Putamen (tissue), 1 donor: ENCODE data around the gene MAPK12.

Source experiments
- DNase-seq: peaks from one replicate; pipeline ENCODE4 v3.0.0-alpha.2; 2016; ENCODE audit warnings: low spot score

Gene MAPK12

DNA sequence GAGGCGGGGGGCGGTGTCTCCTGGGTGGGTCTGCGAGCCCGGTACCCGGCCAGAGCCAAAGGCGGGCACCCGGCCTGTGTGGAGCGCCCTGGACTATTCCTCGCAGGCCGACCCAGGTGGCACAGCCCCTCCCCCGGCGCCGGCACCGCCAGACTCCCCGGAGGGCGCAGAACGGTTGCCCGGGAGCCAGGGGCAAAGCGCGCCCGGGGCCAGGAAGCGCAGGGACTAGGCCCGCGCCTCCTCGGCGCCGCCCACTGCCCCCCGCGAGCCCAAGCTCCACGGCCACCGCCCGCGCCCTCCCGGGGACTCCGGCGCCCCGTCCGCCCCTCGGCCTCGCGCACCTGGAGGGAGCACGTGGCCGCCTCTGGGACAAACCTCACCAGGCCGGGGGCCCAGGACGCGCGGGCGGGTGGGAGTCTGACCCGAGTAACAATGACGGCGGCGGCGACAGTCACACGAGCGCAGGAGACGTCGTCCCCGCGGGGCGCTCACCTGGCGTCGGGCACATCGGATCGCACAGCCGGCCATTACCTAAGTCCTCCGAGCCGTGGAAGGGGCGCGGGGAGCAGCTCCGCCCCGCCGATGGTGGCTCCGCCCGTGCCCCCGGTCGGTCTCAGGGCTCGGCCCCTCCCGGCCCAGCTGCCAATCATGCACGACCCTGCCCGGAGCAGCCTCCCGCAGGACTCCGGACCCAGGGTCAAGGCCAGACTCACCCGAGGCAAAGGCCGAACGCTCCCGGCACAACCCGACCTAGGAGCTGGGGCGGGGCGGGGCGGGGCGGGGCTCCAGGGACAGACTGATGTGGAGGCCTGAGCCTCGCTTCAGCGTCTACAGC is 38.5 kb upstream of the MAPK12 start:
- DNase-seq = no peak

DNA sequence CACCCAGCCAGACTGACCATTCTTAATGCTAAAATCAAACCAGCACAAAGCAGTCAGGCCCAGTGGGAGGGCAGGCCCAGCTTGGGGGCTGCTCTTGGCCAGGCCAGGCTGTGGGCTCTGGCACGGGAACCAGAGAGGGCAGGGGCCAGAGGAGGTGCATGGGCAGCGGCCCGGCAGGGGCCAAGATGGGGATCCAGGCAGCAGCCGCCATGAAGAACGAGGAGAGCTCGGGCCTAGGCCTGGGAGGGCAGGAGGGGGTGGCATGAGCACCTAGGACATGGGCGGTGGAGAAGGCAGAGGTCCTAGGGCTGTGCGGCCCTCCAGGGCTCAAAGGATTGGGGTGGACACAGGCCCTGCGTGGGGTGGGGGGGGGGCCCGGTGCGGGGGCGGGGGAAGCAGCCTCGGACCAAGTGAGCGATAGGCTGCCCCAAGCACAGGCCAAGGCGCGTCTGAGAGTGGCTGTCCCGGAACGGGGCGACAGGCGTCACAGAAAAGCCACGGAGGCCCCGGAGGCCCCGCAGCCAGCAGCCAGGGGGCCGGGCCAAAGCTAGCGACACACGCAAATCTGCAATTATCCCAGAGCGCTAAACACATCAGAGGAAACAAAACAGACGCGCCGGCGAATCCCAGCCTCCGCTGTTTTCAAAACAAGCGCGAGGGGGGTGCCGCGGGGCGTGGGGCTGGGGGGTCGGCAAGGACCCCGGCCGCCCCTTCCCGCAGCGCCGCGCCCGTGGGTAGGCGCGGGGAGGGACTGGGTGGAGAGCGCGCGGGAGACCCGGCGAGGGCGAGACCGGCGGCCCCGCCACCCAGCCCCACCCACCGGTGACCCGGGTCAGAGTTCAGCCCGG is 37.7 kb upstream of the MAPK12 start:
- no peak for DNase-seq

DNA sequence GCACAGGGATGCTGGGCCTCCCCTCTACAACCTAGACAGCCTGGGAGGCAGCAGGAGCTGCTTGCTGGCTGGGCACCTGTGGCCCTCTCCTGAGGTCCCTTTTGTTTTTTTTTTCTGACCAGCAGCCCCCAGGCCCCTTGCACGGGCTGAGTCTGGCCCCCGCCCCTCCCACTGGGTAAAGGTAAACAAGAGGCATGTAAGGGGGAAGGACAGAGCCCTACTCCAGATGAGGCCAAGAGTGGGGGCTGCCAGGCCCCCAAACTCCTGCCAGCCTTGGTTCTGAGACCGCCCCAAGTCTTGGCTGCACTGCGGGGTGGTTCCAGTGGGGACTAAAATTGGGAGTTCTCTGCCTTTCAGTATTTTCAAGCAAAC is 36.8 kb upstream of the MAPK12 start:
- no peak for DNase-seq

DNA sequence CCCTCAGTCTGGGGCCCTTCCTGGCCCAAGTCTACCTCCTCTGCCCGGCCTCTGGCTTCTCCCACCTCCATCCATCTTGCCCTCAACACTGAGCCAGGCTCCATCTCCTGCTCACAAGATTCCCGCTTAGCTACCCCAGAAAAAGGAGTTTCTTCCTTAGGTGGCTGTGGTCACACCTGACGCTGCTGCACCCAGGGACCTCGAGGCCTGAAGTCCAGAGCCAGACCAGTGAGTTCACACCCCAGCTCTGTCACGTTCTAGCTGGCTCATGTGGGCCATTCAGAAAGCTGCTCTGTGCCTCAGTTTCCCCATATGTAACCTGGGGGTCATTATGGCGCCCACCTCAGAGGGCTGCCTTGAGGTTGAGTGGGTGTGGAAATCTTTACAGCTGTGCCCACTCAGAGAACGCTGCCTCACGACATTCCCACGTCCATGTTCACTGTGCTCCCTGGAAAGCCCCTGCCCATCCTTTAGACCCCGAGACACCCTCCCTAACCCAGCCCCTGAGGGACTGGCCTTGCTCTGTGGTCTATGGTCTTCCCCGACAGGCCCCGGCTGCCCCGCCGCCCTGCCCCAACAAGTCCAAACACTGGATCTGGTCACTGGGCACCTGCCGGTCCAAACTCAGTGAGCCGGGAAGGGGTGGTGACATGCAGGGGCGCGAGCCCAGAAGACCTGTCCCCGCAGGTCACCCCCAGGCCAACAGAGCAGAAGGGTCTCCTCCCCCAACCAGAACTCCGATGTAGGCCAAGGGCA is 36.2 kb upstream of the MAPK12 start:
- DNase-seq = no peak

DNA sequence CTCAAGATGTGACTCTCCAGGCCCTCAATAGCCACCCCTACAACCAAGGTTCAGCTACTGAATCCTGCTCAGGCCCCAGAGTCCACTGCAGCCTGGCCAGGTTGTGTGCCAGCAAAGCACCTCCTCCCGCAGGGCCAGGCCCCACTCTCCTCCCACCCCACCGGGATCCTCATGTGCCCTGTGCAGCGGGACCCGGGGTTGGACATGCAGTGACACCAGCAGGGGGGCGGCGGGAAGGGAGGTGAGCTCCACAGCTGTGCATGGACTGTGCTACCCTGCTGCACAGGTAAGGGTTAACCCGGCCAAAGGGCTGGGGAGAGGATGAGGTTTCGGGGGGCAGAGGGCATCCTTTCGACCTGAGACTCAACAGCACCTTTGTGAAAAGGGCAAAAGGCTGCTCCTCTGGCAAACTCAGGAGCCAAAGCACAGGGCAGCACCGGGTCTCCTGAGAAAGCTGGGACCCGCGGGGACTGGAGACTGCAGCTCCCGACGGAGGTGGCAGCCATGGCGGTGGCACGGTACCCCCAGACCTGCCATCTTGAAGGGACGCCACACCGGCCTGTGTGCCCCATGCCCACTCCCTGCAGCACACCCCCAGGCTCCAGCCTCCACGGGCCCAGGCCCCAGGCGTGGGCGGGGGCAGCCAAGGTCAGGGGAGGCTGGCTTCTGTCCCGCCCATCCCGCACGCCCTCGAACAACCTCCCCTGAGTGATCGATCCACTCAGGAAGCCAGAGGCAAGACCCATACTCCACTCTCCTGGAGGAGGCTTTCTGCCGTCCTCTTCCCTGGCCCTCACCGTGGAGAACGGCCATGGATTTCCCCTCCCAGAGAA is 35.4 kb upstream of the MAPK12 start:
- no peak for DNase-seq

DNA sequence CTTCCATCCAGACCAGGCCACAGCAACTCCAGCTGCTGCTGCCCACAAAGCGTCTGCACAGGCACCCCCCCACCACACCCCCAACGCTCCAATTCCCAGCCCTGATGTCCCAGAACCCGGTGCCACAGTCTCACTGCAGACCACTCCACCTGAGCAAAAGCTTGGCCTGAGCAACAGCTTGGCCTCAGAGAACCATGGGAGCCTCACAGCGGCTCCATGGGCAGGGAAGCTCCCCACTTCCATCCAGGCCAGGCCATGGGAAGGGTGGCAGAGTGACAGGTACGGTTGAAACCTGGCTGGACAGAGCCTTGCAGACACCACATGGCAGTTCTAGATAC is 32.8 kb upstream of the MAPK12 start:
- no peak for DNase-seq

DNA sequence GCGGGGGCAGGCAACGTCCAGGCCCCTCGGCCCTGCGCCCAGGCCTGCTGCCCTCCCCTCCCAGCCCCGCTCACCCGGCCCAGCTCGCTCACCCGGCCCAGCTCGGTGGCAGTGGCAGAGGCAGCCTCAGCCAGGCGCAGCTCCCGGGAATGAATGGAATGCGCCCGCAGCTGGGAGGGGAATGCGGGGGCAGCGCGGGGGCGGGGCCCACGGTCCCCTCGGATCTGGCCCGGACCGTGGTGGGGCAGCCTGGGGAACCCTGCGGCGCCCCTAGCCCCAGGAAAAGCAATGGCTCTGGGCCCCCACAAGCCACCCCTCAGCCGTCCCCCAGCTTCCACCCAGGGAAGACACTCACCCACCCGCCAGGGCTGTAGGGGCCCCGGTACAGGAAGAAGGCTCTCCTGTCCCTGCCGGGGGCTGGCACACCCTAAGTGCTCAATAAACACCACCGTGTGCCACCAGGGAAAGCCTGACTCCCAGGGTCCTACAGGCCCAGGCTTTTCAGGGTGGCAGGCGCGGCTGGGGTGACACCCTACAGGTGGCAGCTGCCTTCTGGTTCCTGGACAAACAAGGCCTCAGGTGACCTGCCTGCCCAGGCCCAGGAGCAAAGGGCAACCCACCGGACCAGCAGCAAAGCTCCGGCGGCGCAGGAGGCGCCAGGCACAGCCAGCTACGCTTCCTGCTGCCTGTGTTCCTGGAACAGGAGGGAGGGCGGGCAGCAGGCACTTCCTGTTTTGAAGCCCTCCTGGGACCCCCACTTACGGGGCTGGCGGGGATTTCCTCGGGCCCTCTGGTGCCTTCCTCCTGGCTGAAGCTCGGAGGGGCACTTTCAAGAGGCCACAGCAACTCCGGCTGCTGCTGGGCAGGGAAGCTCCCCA is 32.2 kb upstream of the MAPK12 start:
- no peak for DNase-seq

DNA sequence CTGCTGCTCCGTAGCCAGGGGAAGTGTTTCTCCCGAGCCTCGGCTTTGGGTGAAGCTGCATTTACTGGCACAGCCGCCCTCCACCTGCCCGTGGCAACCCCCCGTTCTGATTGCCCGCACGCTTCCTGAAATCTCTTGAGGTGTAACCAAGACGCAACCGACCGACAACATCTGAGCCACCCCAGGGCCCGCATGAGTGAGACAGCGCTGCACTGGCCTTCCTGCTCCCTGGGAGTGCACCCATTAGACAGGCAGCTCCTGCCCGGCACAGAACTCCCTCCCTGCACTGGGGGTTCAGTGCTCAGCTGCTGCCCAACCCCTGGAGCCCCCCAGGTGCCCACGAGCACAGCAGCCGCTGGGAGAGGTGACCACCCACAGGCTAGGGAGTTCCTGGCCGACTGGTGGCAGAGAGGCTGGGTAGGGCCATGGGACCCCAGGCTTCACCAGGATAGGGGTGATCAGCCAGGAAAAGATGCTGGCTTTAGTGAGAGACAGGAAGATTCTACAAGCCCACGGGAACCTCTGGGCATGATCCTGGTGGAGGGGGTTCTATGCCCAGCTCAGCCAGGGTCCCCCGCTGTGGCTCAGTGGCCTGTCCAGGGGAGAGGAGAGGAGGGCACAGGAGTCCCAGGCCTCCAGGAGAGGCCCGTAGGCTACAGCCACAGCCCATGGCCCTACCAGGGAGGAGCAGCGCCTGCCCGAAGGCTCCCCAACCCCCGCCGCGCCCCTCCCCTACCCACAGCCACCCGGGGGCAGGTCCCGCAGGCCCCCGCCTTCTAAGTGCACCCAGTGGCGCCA is 31.4 kb upstream of the MAPK12 start:
- no peak for DNase-seq

DNA sequence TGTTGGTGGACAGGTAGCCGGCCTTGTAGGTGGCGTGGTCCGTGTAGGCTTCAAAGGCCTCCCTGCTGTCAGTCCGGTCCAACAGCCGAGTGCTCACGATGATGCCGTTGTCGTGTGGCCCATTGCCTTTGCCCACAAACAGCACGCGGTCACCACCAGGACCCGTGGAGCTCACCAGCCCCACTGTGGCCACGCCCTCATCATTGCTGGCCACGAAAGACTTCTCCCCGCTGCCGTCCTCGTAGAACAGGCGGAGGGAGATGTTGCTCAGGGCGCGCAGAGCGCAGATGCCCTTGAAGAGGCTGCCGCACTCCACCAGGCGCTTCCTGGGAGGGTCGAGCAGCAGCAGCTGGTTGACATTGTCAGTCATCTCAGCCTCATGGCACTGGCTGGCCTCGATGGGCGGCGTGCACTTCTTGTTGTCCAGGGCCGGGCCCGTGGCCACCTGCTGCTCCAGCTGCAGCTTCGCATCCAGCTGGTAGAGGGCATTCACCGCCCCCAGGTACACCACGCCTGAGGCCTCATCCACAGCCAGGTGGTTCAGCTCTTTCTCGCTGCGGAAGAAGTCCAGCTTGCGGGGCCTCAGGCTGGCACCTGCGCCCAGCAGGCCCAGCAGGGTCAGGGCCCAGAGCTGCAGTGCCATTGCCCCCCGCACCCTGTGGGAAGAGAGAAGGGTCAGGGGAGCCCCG is 28.6 kb upstream of the MAPK12 start:
- no peak for DNase-seq

DNA sequence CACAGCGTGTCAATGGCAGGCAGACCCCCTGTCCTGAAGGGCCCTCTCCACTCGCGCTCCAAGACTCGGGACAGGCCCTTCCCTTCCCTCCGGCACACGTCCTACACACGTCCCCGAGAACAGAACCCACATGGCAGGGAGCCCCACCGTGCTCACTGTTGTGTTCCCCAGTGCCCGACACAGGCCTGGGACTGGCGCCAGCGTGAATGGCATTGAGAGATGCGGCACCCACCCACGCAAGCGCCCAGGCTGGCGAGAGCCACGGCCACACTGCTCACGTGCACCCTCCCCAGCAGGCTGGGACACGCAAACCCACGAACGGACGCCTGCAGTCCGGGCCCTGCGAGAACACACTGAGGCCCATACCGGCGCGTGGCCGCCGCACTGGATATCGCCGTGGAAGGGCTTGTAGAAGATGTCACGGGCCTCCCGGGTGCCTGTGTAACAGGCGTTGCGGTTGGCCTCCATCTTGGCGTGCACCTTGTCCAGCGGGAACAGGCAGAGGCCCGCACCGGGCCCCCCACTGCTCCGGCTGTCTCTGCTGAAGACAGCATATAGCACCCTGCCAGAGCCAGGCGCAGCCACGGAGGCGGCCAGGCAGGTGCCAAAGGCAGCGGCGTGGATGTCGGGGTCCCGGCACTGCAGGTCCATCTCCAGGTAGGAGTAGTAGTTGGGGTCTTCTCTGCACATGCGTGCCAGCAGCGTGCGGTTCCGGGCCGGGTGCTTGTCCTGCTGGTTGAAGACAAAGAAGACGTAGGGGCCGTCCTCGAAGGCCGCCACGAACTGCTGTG is 27.9 kb upstream of the MAPK12 start:
- no peak for DNase-seq

DNA sequence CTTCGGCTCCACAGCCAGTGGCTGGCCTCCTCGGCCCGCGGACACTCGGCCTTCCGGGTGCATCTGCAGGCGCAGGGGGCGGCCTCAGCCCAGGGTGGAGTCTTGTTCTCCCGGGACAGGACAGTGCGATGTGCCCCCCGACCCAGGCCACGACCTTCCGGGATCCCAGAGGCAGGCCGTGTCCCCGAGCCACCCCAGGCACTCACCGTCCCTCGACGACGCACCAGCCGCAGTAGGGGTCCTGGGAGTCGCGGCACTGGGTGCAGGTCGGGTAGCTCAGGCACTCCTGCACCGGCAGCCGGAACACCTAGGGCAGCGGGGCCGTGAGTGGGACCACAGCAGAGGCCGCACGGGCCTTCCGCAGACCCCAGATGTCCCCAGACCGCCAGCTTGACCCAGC is 26.2 kb upstream of the MAPK12 start:
- no peak for DNase-seq

DNA sequence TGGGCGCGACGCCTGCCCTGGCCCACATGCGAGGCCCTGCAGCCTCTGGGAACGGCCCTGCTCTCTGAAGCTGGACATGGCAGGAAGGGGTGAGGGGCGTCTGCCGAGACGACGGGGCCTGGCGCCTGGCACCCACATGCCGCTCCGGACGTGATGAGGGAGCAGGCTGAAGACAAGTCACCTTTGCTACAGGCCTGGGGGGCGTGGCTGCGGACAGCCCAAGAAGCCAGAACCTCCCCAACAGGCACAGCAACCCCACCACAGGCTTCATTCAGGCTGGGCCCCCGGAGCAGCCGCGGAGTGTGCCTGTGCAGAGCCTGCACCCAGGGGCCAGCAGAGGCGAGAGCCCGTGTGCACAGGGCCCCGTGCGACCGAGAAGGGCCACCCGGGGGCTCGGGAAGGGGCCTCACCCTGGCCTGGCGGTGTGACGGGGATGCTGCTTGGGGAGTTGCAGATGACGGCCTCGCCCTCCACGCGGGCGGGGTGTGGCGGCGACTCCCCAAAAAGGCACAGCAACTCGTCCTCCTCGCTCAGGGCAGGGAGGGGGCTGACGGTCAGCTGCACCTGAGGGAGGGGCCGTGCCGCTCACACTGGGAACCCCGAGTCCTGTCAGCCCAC is 25.3 kb upstream of the MAPK12 start:
- DNase-seq = no peak

DNA sequence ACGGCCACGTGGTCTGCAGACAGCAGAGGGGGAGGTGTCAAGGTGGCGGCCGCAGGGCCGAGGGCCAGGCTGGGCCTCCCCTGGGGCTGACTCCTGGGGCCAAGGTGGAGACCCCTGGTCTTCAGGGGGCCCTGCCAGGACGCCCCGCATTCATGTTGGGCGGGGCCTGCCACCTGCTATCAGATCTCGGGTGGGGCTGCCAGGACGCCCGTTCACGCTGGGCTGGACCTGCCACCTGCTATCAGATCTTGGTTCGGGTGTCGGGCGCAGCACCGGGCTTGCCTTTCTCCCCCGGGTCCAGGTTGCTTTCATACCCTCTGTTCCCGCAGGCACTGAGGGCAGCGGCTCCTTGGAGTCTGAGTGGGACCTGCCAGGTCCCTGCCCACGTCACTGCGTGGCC is 24.8 kb upstream of the MAPK12 start:
- DNase-seq = no peak

DNA sequence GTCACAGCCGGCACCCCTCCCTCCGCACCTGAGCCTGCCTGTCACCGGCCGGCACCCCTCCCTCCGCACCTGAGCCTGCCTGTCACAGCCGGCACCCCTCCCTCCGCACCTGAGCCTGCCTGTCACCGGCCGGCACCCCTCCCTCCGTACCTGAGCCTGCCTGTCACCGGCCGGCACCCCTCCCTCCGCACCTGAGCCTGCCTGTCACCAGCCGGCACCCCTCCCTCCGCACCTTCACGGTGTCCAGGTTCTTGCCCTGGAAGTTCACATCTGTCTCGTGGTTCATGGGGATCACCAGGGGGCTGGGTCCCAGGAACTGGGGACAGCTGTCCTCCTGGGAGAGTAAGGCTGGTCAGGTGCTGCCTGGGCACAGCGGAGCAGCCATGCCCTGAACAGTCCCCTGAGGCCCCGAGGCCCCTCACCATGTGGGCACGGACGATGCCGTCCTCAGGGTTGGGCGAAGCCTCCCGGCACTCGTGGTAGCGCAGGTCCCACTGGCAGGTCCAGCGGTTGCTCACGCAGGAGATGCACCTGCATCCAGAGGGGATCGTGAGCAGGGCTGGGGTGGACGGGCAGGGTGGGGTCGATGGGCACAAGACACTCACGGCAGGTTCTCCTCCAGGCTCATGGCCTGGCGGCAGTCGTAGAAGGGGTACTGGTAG is 24.2 kb upstream of the MAPK12 start:
- DNase-seq = no peak

DNA sequence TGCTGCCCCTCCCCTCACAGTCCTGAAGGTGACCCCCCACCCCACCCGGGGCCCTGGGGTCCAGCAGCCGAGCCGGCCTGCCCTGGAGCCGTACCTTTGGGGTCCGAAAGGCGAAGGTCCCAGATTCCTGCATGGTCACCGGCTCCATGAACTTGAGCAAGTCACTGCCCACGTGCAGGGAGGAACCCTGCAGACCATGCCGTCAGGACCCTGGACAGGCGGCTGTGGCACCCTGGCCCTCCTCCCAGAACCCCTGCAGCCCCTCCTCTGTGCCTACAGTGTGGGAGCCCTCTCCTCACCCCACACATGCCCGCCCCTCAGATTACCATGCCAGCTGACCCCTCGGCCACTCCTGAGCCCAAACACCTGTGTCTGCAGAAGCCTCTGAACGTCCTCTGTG is 23.0 kb upstream of the MAPK12 start:
- no peak for DNase-seq

DNA sequence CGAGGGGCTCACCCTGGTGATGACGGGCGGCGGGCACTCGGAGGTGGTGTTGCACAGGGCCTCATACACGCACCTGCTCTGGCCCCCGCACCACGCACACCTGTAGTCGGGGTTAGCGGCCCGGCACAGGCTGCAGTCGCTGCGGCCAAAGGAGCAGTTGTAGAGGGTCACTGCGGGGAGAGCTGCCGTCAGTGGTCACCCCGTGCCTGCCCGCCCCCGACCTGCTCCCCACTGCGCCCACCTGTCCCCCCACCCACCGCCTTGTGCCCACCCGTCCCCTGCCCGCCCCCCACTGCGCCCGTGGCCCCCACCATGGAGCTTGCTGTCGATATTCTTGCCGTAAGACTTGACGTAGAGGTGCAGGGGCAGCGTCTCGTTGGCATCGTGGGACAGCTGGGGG is 22.3 kb upstream of the MAPK12 start:
- DNase-seq = no peak

DNA sequence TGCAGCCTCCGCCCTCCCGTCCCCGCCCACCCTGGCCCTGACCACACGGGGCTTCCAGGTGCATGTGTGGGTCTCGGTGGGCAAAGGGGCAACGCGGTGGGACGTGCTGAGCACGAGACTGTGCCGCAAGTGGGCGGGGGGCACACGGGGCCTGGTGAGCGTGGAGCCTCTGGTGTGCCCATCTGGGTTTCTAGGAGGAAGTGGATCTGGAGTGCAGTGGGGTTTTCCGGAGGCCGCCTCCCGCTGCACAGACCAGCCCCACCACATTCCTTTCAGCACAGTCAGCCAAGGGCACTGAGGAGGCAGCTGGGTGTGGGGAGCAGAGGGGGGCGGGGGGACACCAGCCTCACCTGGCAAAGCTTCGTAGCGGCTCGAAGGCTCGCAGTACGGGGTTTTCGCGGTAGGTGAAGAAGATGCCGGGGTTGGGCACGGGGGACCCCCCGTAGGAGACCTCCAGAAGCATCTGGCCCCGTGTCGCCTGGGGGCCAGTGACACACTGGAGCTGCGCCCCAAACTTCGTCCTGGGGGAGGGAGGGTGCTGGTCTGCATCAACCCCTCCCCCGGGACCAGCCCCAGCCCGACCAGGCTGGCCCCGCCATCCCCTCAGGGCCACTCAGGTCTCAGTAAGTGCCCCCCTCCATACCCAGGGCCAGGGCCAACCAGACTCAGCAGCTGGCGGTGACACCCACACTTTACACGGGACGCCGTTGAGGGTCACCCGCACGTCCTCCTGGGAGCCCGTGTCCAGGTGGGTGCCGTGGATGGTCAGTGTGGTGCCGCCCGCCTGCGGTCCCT is 21.1 kb upstream of the MAPK12 start:
- DNase-seq = no peak
